GM23338 (cell line): ENCODE measurements around the gene ZSCAN9. TPM values are rescaled to one million over a fixed set of nuclear protein-coding genes. Genes with fewer than 3 reads are reported as not detected.

Experiments used
- ATAC-seq: fragments of 200-7000 bp; cut with Tn5 transposase; 3 replicates; pipeline ENCODE4 v1.9.1; 2020
- DNase-seq: peaks from one replicate; pipeline ENCODE4 v3.0.0-alpha.2; 2015; ENCODE audit warnings: low spot score
- H2AFZ ChIP-seq: fragments of 200-600 bp; sonication (generic); 2 replicates; pipeline ENCODE4 v1.8.0; 2016; ENCODE audit warnings: antibody characterized with exemption, mild to moderate bottlenecking, moderate library complexity
- H3F3A ChIP-seq: fragments of 200-600 bp; sonication (generic); replicated peaks from 2 replicates; pipeline ENCODE4 v1.8.0; 2017; ENCODE audit warnings: antibody characterized with exemption, mixed run types, low read depth
- H3K27ac ChIP-seq: fragments of 200-600 bp; sonication (generic); 2 replicates; pipeline ENCODE4 v1.6.1; 2016; ENCODE audit warnings: low read depth
- H3K27me3 ChIP-seq: fragments of 200-600 bp; sonication (generic); 2 replicates; pipeline ENCODE4 v1.8.0; 2016; ENCODE audit warnings: mild to moderate bottlenecking, mixed run types, moderate library complexity; ENCODE audit not compliant: insufficient read depth
- H3K36me3 ChIP-seq: fragments of 200-600 bp; sonication (generic); 2 replicates; pipeline ENCODE4 v1.8.0; 2016; ENCODE audit warnings: mild to moderate bottlenecking; ENCODE audit not compliant: insufficient read depth
- H3K4me1 ChIP-seq: fragments of 200-600 bp; sonication (generic); 2 replicates; pipeline ENCODE4 v1.8.0; 2016; ENCODE audit warnings: mild to moderate bottlenecking, moderate library complexity; ENCODE audit not compliant: insufficient read depth
- H3K4me2 ChIP-seq: fragments of 200-600 bp; sonication (generic); 2 replicates; pipeline ENCODE4 v1.7.1; 2017; ENCODE audit warnings: mixed run types
- H3K4me3 ChIP-seq: fragments of 200-600 bp; sonication (generic); 2 replicates; pipeline ENCODE4 v1.6.1; 2016; ENCODE audit warnings: mixed run types
- H3K79me2 ChIP-seq: fragments of 200-600 bp; sonication (generic); replicated peaks from 2 replicates; pipeline ENCODE4 v1.8.0; 2017; ENCODE audit warnings: mild to moderate bottlenecking; ENCODE audit not compliant: insufficient read depth
- H3K9me2 ChIP-seq: fragments of 200-600 bp; sonication (generic); 2 replicates; pipeline ENCODE4 v1.8.0; 2017; ENCODE audit not compliant: insufficient read depth
- H4K20me1 ChIP-seq: fragments of 200-600 bp; sonication (generic); replicated peaks from 2 replicates; pipeline ENCODE4 v1.8.0; 2017; ENCODE audit warnings: mild to moderate bottlenecking; ENCODE audit not compliant: insufficient read depth
- H3K27ac Mint-ChIP-seq: 2 replicates; pipeline ENCODE4 v1.8.0; 2020; ENCODE audit warnings: inconsistent platforms, mild to moderate bottlenecking, moderate library complexity, mixed read lengths
- H3K27me3 Mint-ChIP-seq: 3 replicates; pipeline ENCODE4 v1.8.0; 2022; ENCODE audit warnings: low read depth, mild to moderate bottlenecking, moderate library complexity, mixed read lengths, inconsistent platforms; ENCODE audit not compliant: insufficient read depth, poor library complexity
- H3K36me3 Mint-ChIP-seq: 3 replicates; pipeline ENCODE4 v1.8.0; 2021; ENCODE audit warnings: low read depth, mild to moderate bottlenecking, inconsistent platforms, moderate library complexity, mixed read lengths
- H3K4me1 Mint-ChIP-seq: 3 replicates; pipeline ENCODE4 v1.8.0; 2020; ENCODE audit warnings: mild to moderate bottlenecking, inconsistent platforms, mixed read lengths
- H3K4me3 Mint-ChIP-seq: 3 replicates; pipeline ENCODE4 v1.8.0; 2021; ENCODE audit warnings: moderate library complexity, mild to moderate bottlenecking, inconsistent platforms, mixed read lengths
- H3K9me3 Mint-ChIP-seq: 3 replicates; pipeline ENCODE4 v1.8.0; 2020; ENCODE audit warnings: moderate library complexity, mild to moderate bottlenecking, inconsistent platforms, mixed read lengths
- CREB1 ChIP-seq: fragments of 250-450 bp; sonication (Bioruptor Pico); IDR thresholded peaks from 2 replicates; pipeline ENCODE4 v1.5.0; 2020; ENCODE audit warnings: low read depth, mild to moderate bottlenecking, moderate library complexity
- CTCF ChIP-seq, 2 experiments: fragments of 200-600 bp in 1 of 2; sonication (generic) in 1 of 2; conservative IDR thresholded peaks; 2 replicates each; pipeline versions ENCODE4 v1.5.1 to v1.6.1; 2016 to 2017; ENCODE audit warnings: antibody characterized with exemption in 2 of 2, low read depth in 2 of 2, mild to moderate bottlenecking in 2 of 2, moderate library complexity in 1 of 2
- EZH2 ChIP-seq: fragments of 200-600 bp; sonication (generic); IDR thresholded peaks from one replicate; pipeline ENCODE4 v1.8.0; 2017; ENCODE audit warnings: antibody characterized with exemption, mild to moderate bottlenecking, low read depth; ENCODE audit not compliant: unreplicated experiment
- EZH2phosphoT487 ChIP-seq: fragments of 200-600 bp; sonication (generic); IDR thresholded peaks from one replicate; pipeline ENCODE4 v1.8.1; 2018; ENCODE audit warnings: antibody characterized with exemption; ENCODE audit not compliant: unreplicated experiment
- POLR2AphosphoS5 ChIP-seq: IDR thresholded peaks from 2 replicates; pipeline ENCODE4 v1.6.1; 2016; ENCODE audit warnings: antibody characterized with exemption, low read depth
- REST ChIP-seq: IDR thresholded peaks from one replicate; pipeline ENCODE4 v1.6.1; 2018; ENCODE audit warnings: antibody characterized with exemption; ENCODE audit not compliant: unreplicated experiment
- STAT1 ChIP-seq: IDR thresholded peaks from one replicate; pipeline ENCODE4 v1.6.1; 2016; ENCODE audit warnings: antibody characterized with exemption; ENCODE audit not compliant: unreplicated experiment
- ZNF114 ChIP-seq: fragments of 250-450 bp; sonication (Bioruptor Pico); IDR thresholded peaks from 2 replicates; pipeline ENCODE4 v1.5.0; 2020; ENCODE audit warnings: mild to moderate bottlenecking, moderate library complexity
- ZNF331 ChIP-seq: fragments of 250-450 bp; sonication (Bioruptor Pico); IDR thresholded peaks from 2 replicates; pipeline ENCODE4 v1.5.0; 2020; ENCODE audit warnings: low read depth, mild to moderate bottlenecking, moderate library complexity
- polyA plus RNA-seq: library from polyadenylated mRNA; unstranded; fragments of >200 nt; fragmentation: Nextera tagmentation; extraction: Ambion mirVana; gene quantifications from 2 replicates; pipeline ENCODE4 v1.2.1, GENCODE V29; 2016
- total RNA-seq: library from RNA; depleted of rRNA; stranded (reverse); fragments of >200 nt; shearing (Covaris generic); gene quantifications from 2 replicates; pipeline ENCODE4 v1.2.3, GENCODE V29; 2014

Gene ZSCAN9
- total and polyA plus RNA-seq, 2 experiments from 2014 or later: 10.0 to 10.9 TPM

- no peak for TF ChIP-seq CTCF (conservative IDR thresholded peaks at IDR 0.05; ENCODE audit: low read depth in 2 of 2)
- TF ChIP-seq STAT1: no peak
- no peak for TF ChIP-seq ZNF114 (CRISPR knock-in tag)
- TF ChIP-seq EZH2: no peak
- no peak for TF ChIP-seq ZNF331 (CRISPR knock-in tag)
- no peak for TF ChIP-seq REST
- no peak for TF ChIP-seq CREB1 (CRISPR knock-in tag)
Measured at GRCh38 chr6:28266563-28266961, 41.5 kb downstream of the ZSCAN9 start (continued).

GRCh38 chr6:28266962-28267694 is 42.1 kb downstream of the ZSCAN9 start, which contains the start of gene ZSCAN26:
ZSCAN26 (plus strand) TSS chr6:28267143; CDS start chr6:28271920, 4,777 bp downstream.
- no peaks in the 10 kb centered on the region; the same call in 1 of the 2 replicates for H4K20me1 ChIP-seq
- H3K27me3 Mint-ChIP-seq: no peaks in the 10 kb centered on the region
- peak within 1 kb of the TSS; percentile 48 for H2AFZ ChIP-seq
- no peaks in the 10 kb centered on the region for H3K4me1 ChIP-seq
- peaks cover 2% of the 10 kb centered on the region; the same call in 2 of the 3 replicates for H3K36me3 Mint-ChIP-seq
- peak within 1 kb of the TSS; percentile 91 for H3K4me3 ChIP-seq
- DNase-seq: peak; percentile 96
- peak within 1 kb of the TSS; percentile 95 for H3K4me2 ChIP-seq
- H3K36me3 ChIP-seq: no peaks in the 10 kb centered on the region
- H3K9me3 Mint-ChIP-seq: no peaks in the 10 kb centered on the region
- H3K79me2 ChIP-seq: peaks cover 21% of the 10 kb centered on the region
- no peak within 1 kb of the TSS for H3K27ac Mint-ChIP-seq
- no peak within 1 kb of the TSS; the same call in 2 of the 3 replicates for H3K4me3 Mint-ChIP-seq
- H3K9me2 ChIP-seq: no peaks in the 10 kb centered on the region
- ATAC-seq: peak; percentile 99
- peaks cover 26% of the 10 kb centered on the region for H3K27me3 ChIP-seq
- peak within 1 kb of the TSS; percentile 92 for H3K27ac ChIP-seq
- H3F3A ChIP-seq: peaks cover 3% of the 10 kb centered on the region; the same call in 1 of the 2 replicates
- H3K4me1 Mint-ChIP-seq: no peaks in the 10 kb centered on the region; the same call in 2 of the 3 replicates
- TF ChIP-seq EZH2phosphoT487 (no peak), POLR2AphosphoS5 (peak; percentile 85), CTCF (conservative IDR thresholded peaks at IDR 0.05; ENCODE audit: low read depth in 2 of 2) (no peak), REST (no peak), EZH2 (no peak), ZNF331 (CRISPR knock-in tag) (no peak), CREB1 (CRISPR knock-in tag) (peak; percentile 56), ZNF114 (CRISPR knock-in tag) (no peak), STAT1 (no peak)
